ENCODE results near the gene ZNF148.

- TF ChIP-seq CTCF (conservative IDR thresholded peaks at IDR 0.05 in 1 of 2, IDR thresholded peaks at IDR 0.05 in 1 of 2; ENCODE audit: extremely low read depth in 1 of 2, insufficient read depth in 1 of 2, low read depth in 1 of 2, low read length in 2 of 2), result no peak
- TF ChIP-seq EZH2 (IDR thresholded peaks at IDR 0.05; ENCODE audit: borderline replicate concordance, low read length), result no peak
Observed at GRCh38 chr3:125394406-125394805, 19.3 kb upstream of the ZNF148 start.

All from mammary epithelial cell (primary cell).